Endodermal cell (in vitro differentiated cells): ENCODE data around the gene GABRB3. TPM values are rescaled to one million over a fixed set of nuclear protein-coding genes. Genes with fewer than 3 reads are reported as not detected.

Experiments
- DNase-seq: peaks from one replicate; pipeline ENCODE4 v3.0.0-alpha.2; 2017
- H3K27ac ChIP-seq: 2 replicates; pipeline ENCODE4 v1.5.1; 2013; ENCODE audit warnings: mild to moderate bottlenecking, low read depth, low read length, moderate library complexity
- H3K27me3 ChIP-seq: 2 replicates; pipeline ENCODE4 v1.6.1; 2013; ENCODE audit warnings: mild to moderate bottlenecking, low read length, moderate library complexity; ENCODE audit not compliant: insufficient read depth, control insufficient read depth, poor library complexity, severe bottlenecking
- H3K36me3 ChIP-seq: 2 replicates; pipeline ENCODE4 v1.7.0; 2013; ENCODE audit warnings: mild to moderate bottlenecking, low read length, moderate library complexity; ENCODE audit not compliant: control insufficient read depth, insufficient read depth
- H3K4me1 ChIP-seq: one replicate; pipeline ENCODE4 v1.7.0; 2013; ENCODE audit warnings: low read length; ENCODE audit not compliant: control insufficient read depth, insufficient read depth
- H3K4me3 ChIP-seq: 2 replicates; pipeline ENCODE4 v1.5.1; 2013; ENCODE audit warnings: mild to moderate bottlenecking, low read length, moderate library complexity
- H3K9ac ChIP-seq: 2 replicates; pipeline ENCODE4 v1.6.1; 2013; ENCODE audit warnings: mild to moderate bottlenecking, low read length, moderate library complexity; ENCODE audit not compliant: poor library complexity, severe bottlenecking; ENCODE audit errors: extremely low read depth
- H3K9me3 ChIP-seq: 2 replicates; pipeline ENCODE4 v1.6.1; 2013; ENCODE audit warnings: mild to moderate bottlenecking, low read length, moderate library complexity; ENCODE audit not compliant: control insufficient read depth
- H3K27ac Mint-ChIP-seq: 2 replicates; pipeline ENCODE4 v1.8.0; 2020; ENCODE audit warnings: mixed read lengths
- H3K27me3 Mint-ChIP-seq: 2 replicates; pipeline ENCODE4 v1.8.0; 2021; ENCODE audit warnings: mild to moderate bottlenecking, mixed read lengths; ENCODE audit not compliant: insufficient read depth
- H3K36me3 Mint-ChIP-seq: 2 replicates; pipeline ENCODE4 v1.8.0; 2020; ENCODE audit warnings: low read depth, mixed read lengths
- H3K4me1 Mint-ChIP-seq: 2 replicates; pipeline ENCODE4 v1.8.0; 2020; ENCODE audit warnings: mixed read lengths
- H3K4me3 Mint-ChIP-seq: 2 replicates; pipeline ENCODE4 v1.8.0; 2020; ENCODE audit warnings: mild to moderate bottlenecking, moderate library complexity, mixed read lengths
- H3K9me3 Mint-ChIP-seq: 2 replicates; pipeline ENCODE4 v1.8.0; 2020; ENCODE audit warnings: mild to moderate bottlenecking, mixed read lengths
- CTCF ChIP-seq: fragments of 200-600 bp; sonication (generic); conservative IDR thresholded peaks from 2 replicates; pipeline ENCODE4 v1.5.0; 2021; ENCODE audit warnings: antibody characterized with exemption, mild to moderate bottlenecking
- WGBS, 2 experiments: methylation state at CpG; one replicate each; pipeline versions ENCODE4 v1.1.5 to v1.1.7; 2013; ENCODE audit warnings: missing lambda C conversion rate in 2 of 2, mixed read lengths in 1 of 2; ENCODE audit not compliant: insufficient coverage in 1 of 2, insufficient read length in 1 of 2; 5-methylcytosine and 5-hydroxymethylcytosine counted together
- total RNA-seq, 2 donors: library from RNA; stranded (reverse); fragmentation: NEBNext Ultra II Directional in 1 of 2; extraction: Animal tissue kit (Norgen Biotek cat#: 25700) in 1 of 2; gene quantifications; 2 replicates in 1 of 2; 3 replicates in 1 of 2; pipeline ENCODE4 v1.2.1, GENCODE V29; 2021

Gene GABRB3
- total RNA-seq, 2 donors from 2014 or later: 81.8 to 122 TPM

- Histone ChIP-seq H3K9ac (no peak overlapping the region), H3K4me3 (no peak overlapping the region), H3K36me3 (no peaks in the 10 kb centered on the region), H3K27ac (no peak overlapping the region), H3K9me3 (no peaks in the 10 kb centered on the region), H3K27me3 (no peaks in the 10 kb centered on the region), H3K4me1 (no peaks in the 10 kb centered on the region)
- H3K27ac Mint-ChIP-seq: no peak overlapping the region
- H3K9me3 Mint-ChIP-seq: peaks cover 26% of the 10 kb centered on the region
- 89 to 94% methylated on average over 3 to 5 of the region's 5 CpGs for WGBS, 2 experiments
- H3K4me1 Mint-ChIP-seq: peaks cover 4% of the 10 kb centered on the region
- H3K27me3 Mint-ChIP-seq: no peaks in the 10 kb centered on the region
- H3K4me3 Mint-ChIP-seq: no peak overlapping the region
- no peak for DNase-seq
- TF ChIP-seq CTCF: no peak
- no peaks in the 10 kb centered on the region for H3K36me3 Mint-ChIP-seq
These were observed 33.7 kb upstream of the GABRB3 start for GRCh38 chr15:26806574-26806973.

- DNase-seq: no peak
- no peak overlapping the region for H3K9ac ChIP-seq
- Mint-ChIP-seq H3K4me1 (peaks cover 4% of the 10 kb centered on the region), H3K4me3 (no peak overlapping the region), H3K27me3 (no peaks in the 10 kb centered on the region), H3K27ac (no peak overlapping the region), H3K9me3 (peaks cover 22% of the 10 kb centered on the region), H3K36me3 (no peaks in the 10 kb centered on the region)
- no peak for TF ChIP-seq CTCF
- no peaks in the 10 kb centered on the region for H3K27me3 ChIP-seq
- H3K9me3 ChIP-seq: no peaks in the 10 kb centered on the region
- no peak overlapping the region for H3K4me3 ChIP-seq
- no peaks in the 10 kb centered on the region for H3K36me3 ChIP-seq
- H3K4me1 ChIP-seq: no peaks in the 10 kb centered on the region
- no peak overlapping the region for H3K27ac ChIP-seq
- 93 to 96% methylated on average over 3 to 4 of the region's 4 CpGs for WGBS, 2 experiments
These were observed 33.3 kb upstream of the GABRB3 start for GRCh38 chr15:26806151-26806550.

DNA sequence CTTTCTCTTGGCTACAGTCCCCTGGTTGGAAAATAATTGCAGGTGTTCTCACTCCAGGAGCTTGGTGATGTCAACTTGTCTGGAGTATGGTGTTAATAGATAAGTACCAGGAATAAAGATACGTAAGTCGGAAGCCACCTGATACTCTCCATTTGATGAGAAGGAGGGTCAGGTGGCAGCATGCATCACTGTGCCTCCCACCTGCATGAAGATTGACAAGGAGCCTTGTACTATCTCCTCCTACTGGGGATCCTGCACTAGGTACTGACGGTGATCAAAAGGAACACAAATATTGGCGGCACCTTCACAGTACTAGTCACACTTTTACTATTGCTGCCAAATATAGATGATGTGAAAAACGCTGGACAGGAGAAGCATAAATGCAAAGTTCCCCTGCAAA, 32.6 kb upstream of the GABRB3 start:
- H3K9ac ChIP-seq: no peak overlapping the region
- H3K4me3 Mint-ChIP-seq: no peak overlapping the region
- no peak overlapping the region for H3K27ac Mint-ChIP-seq
- H3K4me1 ChIP-seq: no peaks in the 10 kb centered on the region
- H3K36me3 Mint-ChIP-seq: no peaks in the 10 kb centered on the region
- WGBS, 2 experiments: 90 to 97% methylated on average over 4 to 5 of the region's 5 CpGs
- peaks cover 20% of the 10 kb centered on the region for H3K9me3 Mint-ChIP-seq
- no peak for TF ChIP-seq CTCF
- no peaks in the 10 kb centered on the region for H3K36me3 ChIP-seq
- DNase-seq: no peak
- no peaks in the 10 kb centered on the region for H3K27me3 ChIP-seq
- H3K4me3 ChIP-seq: no peak overlapping the region
- no peaks in the 10 kb centered on the region for H3K27me3 Mint-ChIP-seq
- peaks cover 4% of the 10 kb centered on the region for H3K4me1 Mint-ChIP-seq
- H3K9me3 ChIP-seq: no peaks in the 10 kb centered on the region
- no peak overlapping the region for H3K27ac ChIP-seq
